GM12878 (cell line): ENCODE measurements around the gene MCMBP. TPM values are rescaled to one million over a fixed set of nuclear protein-coding genes. Genes with fewer than 3 reads are reported as not detected.

ENCODE experiments used
- ATAC-seq: fragments of 200-7000 bp; cut with Tn5 transposase; 3 replicates; pipeline ENCODE4 v1.9.1; 2020; ENCODE audit warnings: mild to moderate bottlenecking, moderate library complexity
- BruUV-seq: library from RNA; stranded (reverse); fragments of 400-500 nt; replicated peaks from 2 replicates; lab custom pipeline; 2021; lab: Mats Ljungman, UMichigan
- CTCF ChIA-PET: fragments of 300-600 bp; sonication (Branson Sonifier 250); formaldehyde crosslinking; extraction: SDS; loops from one replicate; lab custom pipeline; 2021; ENCODE audit warnings: inconsistent platforms; lab: Yijun Ruan, JAX
- POLR2A ChIA-PET: fragments of 350-600 bp; formaldehyde crosslinking; extraction: SDS; loops from one replicate; lab custom pipeline; 2021; ENCODE audit warnings: inconsistent platforms; lab: Charles Lee
- RAD21 ChIA-PET: fragments of 300-600 bp; sonication (Branson Sonifier 250); formaldehyde crosslinking; loops from one replicate; lab custom pipeline; 2023; ENCODE audit warnings: antibody characterized with exemption; ENCODE audit not compliant: unreplicated experiment; lab: Charles Lee
- SMC1A ChIA-PET: fragments of 300-600 bp; sonication (Branson Sonifier 250); formaldehyde crosslinking; loops from one replicate; lab custom pipeline; 2023; ENCODE audit not compliant: unreplicated experiment, uncharacterized antibody; lab: Charles Lee
- DNase-seq: peaks from one replicate; pipeline ENCODE4 v3.0.0-alpha.2; 2011; ENCODE audit warnings: low read depth, low spot score
- FAIRE-seq: peaks from 3 replicates; lab custom pipeline; 2011; peaks lifted over from hg19 to GRCh38; lab: Jason Lieb, UNC
- H2AFZ ChIP-seq: 2 replicates; pipeline ENCODE4 v1.6.0; 2011; ENCODE audit warnings: low read depth, low read length, control low read depth; ENCODE audit not compliant: control insufficient read depth
- H3K27ac ChIP-seq: 2 replicates; pipeline ENCODE4 v1.5.1; 2011; ENCODE audit warnings: control low read depth; ENCODE audit not compliant: control insufficient read depth, insufficient read depth
- H3K27me3 ChIP-seq, 2 experiments: replicated peaks in 1 of 2; 2 replicates each; pipeline versions ENCODE4 v1.6.0 to v1.6.1; 2011; ENCODE audit warnings: low read length in 1 of 2; ENCODE audit not compliant: control insufficient read depth in 2 of 2, insufficient read depth in 2 of 2
- H3K36me3 ChIP-seq, 2 experiments: 2 replicates each; pipeline ENCODE4 v1.5.1; 2011; ENCODE audit warnings: low read length in 1 of 2; ENCODE audit not compliant: control insufficient read depth in 2 of 2, insufficient read depth in 2 of 2
- H3K4me1 ChIP-seq: 2 replicates; pipeline ENCODE4 v1.6.1; 2011; ENCODE audit warnings: mild to moderate bottlenecking, low read length, moderate library complexity, mixed read lengths; ENCODE audit not compliant: control insufficient read depth, insufficient read depth
- H3K4me2 ChIP-seq: 2 replicates; pipeline ENCODE4 v1.6.0; 2011; ENCODE audit warnings: control low read depth; ENCODE audit not compliant: control insufficient read depth, insufficient read depth
- H3K4me3 ChIP-seq: fragments of 200-600 bp; sonication (generic); 2 replicates; pipeline ENCODE4 v1.5.1; 2016
- H3K79me2 ChIP-seq: 2 replicates; pipeline ENCODE4 v1.6.0; 2011; ENCODE audit warnings: low read length; ENCODE audit not compliant: control insufficient read depth, insufficient read depth
- H3K9ac ChIP-seq: 2 replicates; pipeline ENCODE4 v1.8.0; 2011; ENCODE audit warnings: low read length, control low read depth, mixed read lengths; ENCODE audit not compliant: control insufficient read depth, insufficient read depth
- H3K9me3 ChIP-seq: replicated peaks from 3 replicates; pipeline ENCODE4 v1.5.1; 2011; ENCODE audit warnings: mild to moderate bottlenecking, low read length; ENCODE audit not compliant: control insufficient read depth, insufficient read depth
- H4K20me1 ChIP-seq: 2 replicates; pipeline ENCODE4 v1.6.0; 2011; ENCODE audit not compliant: control insufficient read depth, insufficient read depth
- BHLHE40 ChIP-seq, 2 experiments: fragments of 450-650 bp in 1 of 2; IDR thresholded peaks; 2 replicates each; pipeline ENCODE4 v1.6.1; 2011 to 2017; ENCODE audit warnings: low read depth in 2 of 2, borderline replicate concordance in 1 of 2, improper control_type of control experiment in 1 of 2, low read length in 1 of 2, mild to moderate bottlenecking in 1 of 2
- BRCA1 ChIP-seq: IDR thresholded peaks from 2 replicates; pipeline ENCODE4 v1.6.1; 2011; ENCODE audit warnings: low read depth, low read length, improper control_type of control experiment
- CTCF ChIP-seq, 3 experiments: IDR thresholded peaks in 2 of 3; conservative IDR thresholded peaks in 1 of 3; 2 replicates each; pipeline ENCODE4 v1.5.1; 2011; ENCODE audit warnings: low read depth in 3 of 3, low read length in 3 of 3, mild to moderate bottlenecking in 3 of 3, control low read depth in 2 of 3, moderate library complexity in 2 of 3, inconsistent platforms in 1 of 3, mixed read lengths in 1 of 3; ENCODE audit not compliant: control insufficient read depth in 2 of 3, insufficient read depth in 1 of 3; ENCODE audit errors: extremely low read depth in 1 of 3
- GABPA ChIP-seq: IDR thresholded peaks from 2 replicates; pipeline ENCODE4 v1.6.1; 2014; ENCODE audit warnings: antibody characterized with exemption, low read depth, mild to moderate bottlenecking, inconsistent platforms
- HDGF ChIP-seq: fragments of 450-650 bp; IDR thresholded peaks from 2 replicates; pipeline ENCODE4 v1.6.1; 2016; ENCODE audit warnings: antibody characterized with exemption
- JUND ChIP-seq: IDR thresholded peaks from 2 replicates; pipeline ENCODE4 v1.6.1; 2012; ENCODE audit warnings: low read depth, mild to moderate bottlenecking, low read length, improper control_type of control experiment, moderate library complexity
- MEF2A ChIP-seq: IDR thresholded peaks from 2 replicates; pipeline ENCODE4 v1.6.1; 2011; ENCODE audit warnings: low read depth, mild to moderate bottlenecking, low read length, moderate library complexity; ENCODE audit not compliant: insufficient read depth
- MEF2B ChIP-seq: fragments of 450-650 bp; IDR thresholded peaks from 2 replicates; pipeline ENCODE4 v1.6.1; 2018; ENCODE audit warnings: mild to moderate bottlenecking, moderate library complexity; ENCODE audit not compliant: partially characterized antibody, poor library complexity, severe bottlenecking
- MTA2 ChIP-seq: fragments of 450-650 bp; IDR thresholded peaks from 2 replicates; pipeline ENCODE4 v1.6.1; 2016; ENCODE audit warnings: low read depth, mild to moderate bottlenecking, moderate library complexity
- NR2F1 ChIP-seq: fragments of 450-650 bp; conservative IDR thresholded peaks from 2 replicates; pipeline ENCODE4 v1.6.1; 2017; ENCODE audit warnings: mild to moderate bottlenecking
- PKNOX1 ChIP-seq: fragments of 450-650 bp; IDR thresholded peaks from 2 replicates; pipeline ENCODE4 v1.6.1; 2016; ENCODE audit warnings: mild to moderate bottlenecking
- SMARCA5 ChIP-seq: fragments of 450-650 bp; IDR thresholded peaks from 2 replicates; pipeline ENCODE4 v1.6.1; 2017; ENCODE audit warnings: mild to moderate bottlenecking
- TCF12 ChIP-seq: IDR thresholded peaks from 2 replicates; pipeline ENCODE4 v1.6.1; 2011; ENCODE audit warnings: low read depth, mild to moderate bottlenecking, low read length
- ZBTB40 ChIP-seq: fragments of 450-650 bp; IDR thresholded peaks from 2 replicates; pipeline ENCODE4 v1.6.1; 2016; ENCODE audit warnings: mild to moderate bottlenecking, moderate library complexity, borderline replicate concordance
- ZNF622 ChIP-seq: fragments of 450-650 bp; IDR thresholded peaks from 2 replicates; pipeline ENCODE4 v1.6.1; 2017; ENCODE audit warnings: mild to moderate bottlenecking, inconsistent platforms
- WGBS: methylation state at CpG from one replicate; pipeline ENCODE4 v1.1.6; 2016; ENCODE audit warnings: low lambda C conversion rate; ENCODE audit not compliant: insufficient replicate concordance, insufficient coverage; ENCODE audit errors: missing lambda C conversion rate; 5-methylcytosine and 5-hydroxymethylcytosine counted together
- in situ Hi-C: fragments of 300-500 bp; cut with MboI; formaldehyde crosslinking; loops from 9 replicates; pipeline ENCODE4 v1.14.3; 2018; ENCODE audit warnings: mixed read lengths
- intact Hi-C: fragments of 100-400 bp; cut with micrococcal nuclease; formaldehyde crosslinking; loops from one replicate; pipeline ENCODE4 v1.14.2; 2022; ENCODE audit not compliant: unreplicated experiment
- polyA plus RNA-seq, 11 experiments: library from polyadenylated mRNA; depleted of rRNA in 4 of 11; unstranded in 6 of 11; stranded (reverse) in 5 of 11; fragments of >200 nt; fragmentation: Nextera tagmentation in 4 of 11; fragmentation: Illumina TruSeq in 1 of 11; extraction: Ambion mirVana in 4 of 11; extraction: Trizol in 1 of 11; gene quantifications; 1 replicate in 1 of 11; 2 replicates in 10 of 11; pipeline versions ENCODE4 v1.2.1 to v1.2.3, GENCODE V29; 2011 to 2016; ENCODE audit warnings: inconsistent platforms in 2 of 11, missing spikeins in 2 of 11, low read depth in 1 of 11
- total RNA-seq, 4 experiments: library from RNA; depleted of rRNA in 3 of 4; stranded (reverse); fragments of >200 nt in 3 of 4; fragmentation: Illumina TruSeq in 1 of 4; extraction: Trizol in 1 of 4; gene quantifications; 2 replicates each; pipeline versions ENCODE4 v1.2.1 to v1.2.3, GENCODE V29; 2013 to 2021

The MCMBP gene
- total and polyA plus RNA-seq, 10 of the 15 experiments (the other 5 are each of a cell fraction or from before 2014, with no cell fraction given) = 7.6 to 93.1 (median 75.7) TPM

- WGBS = 99% methylated on average over 6 of the region's 6 CpGs
- POLR2A ChIA-PET = interaction anchor here (0.7 kb wide), 1 partner anchor 15 kb away, joined by 3 read pairs; no protein-coding TSS in a partner anchor
- TF ChIP-seq HDGF (no peak), ZNF622 (no peak), NR2F1 (no peak), CTCF (IDR thresholded peaks at IDR 0.05 in 2 of 3, conservative IDR thresholded peaks at IDR 0.05 in 1 of 3; ENCODE audit: control insufficient read depth in 2 of 3, extremely low read depth in 1 of 3, insufficient read depth in 1 of 3, low read depth in 3 of 3, low read length in 3 of 3) (no peak), MEF2B (no peak), BRCA1 (no peak), TCF12 (no peak), MEF2A (no peak), MTA2 (no peak), JUND (no peak), BHLHE40 (IDR thresholded peaks at IDR 0.05; ENCODE audit: borderline replicate concordance in 1 of 2, low read depth in 2 of 2, low read length in 1 of 2) (no peak), SMARCA5 (no peak), PKNOX1 (no peak), ZBTB40 (no peak), GABPA (no peak)
Measured at GRCh38 chr10:119852277-119852676, 20.4 kb downstream of the MCMBP start.

More at GRCh38 chr10:119852277-119852676, 20.4 kb downstream of the MCMBP start:
- in situ Hi-C loops (no loop called here), intact Hi-C loops (no loop called here)
- RAD21 ChIA-PET = interaction anchor here (0.7 to 1.1 kb wide), 3 partner anchors 101 to 313 kb away, joined by 3 read pairs; no protein-coding TSS in a partner anchor
- Histone ChIP-seq H3K4me3 (no peak overlapping the region), H2AFZ (no peak overlapping the region), H3K27ac (no peak overlapping the region), H3K9me3 (no peaks in the 10 kb centered on the region), H3K79me2 (no peaks in the 10 kb centered on the region), H3K36me3 (peaks cover 9 to 39% of the 10 kb centered on the region in 2 experiments), H3K4me2 (no peak overlapping the region), H3K27me3 (no peaks in the 10 kb centered on the region), H3K9ac (no peak overlapping the region), H3K4me1 (no peaks in the 10 kb centered on the region), H4K20me1 (no peaks in the 10 kb centered on the region)
- BruUV-seq = no TSS peak
- FAIRE-seq = no peak
- CTCF ChIA-PET = interaction anchor here (1.1 to 4.2 kb wide), 3 partner anchors 7 to 166 kb away, joined by 4 to 16 read pairs (median 9); no protein-coding TSS in a partner anchor
- no peak for DNase-seq
- SMC1A ChIA-PET = interaction anchor here (1.0 to 1.2 kb wide), 2 partner anchors 12 to 92 kb away, joined by 3 read pairs; no protein-coding TSS in a partner anchor
- ATAC-seq = no peak
